GM12878 (cell line): Measurements from ENCODE around the gene SF3B2. TPM values are rescaled to one million over a fixed set of nuclear protein-coding genes. Genes with fewer than 3 reads are reported as not detected.

Source experiments
- ATAC-seq: fragments of 200-7000 bp; cut with Tn5 transposase; 3 replicates; pipeline ENCODE4 v1.9.1; 2020; ENCODE audit warnings: mild to moderate bottlenecking, moderate library complexity
- BruUV-seq: library from RNA; stranded (reverse); fragments of 400-500 nt; replicated peaks from 2 replicates; lab custom pipeline; 2021; lab: Mats Ljungman, UMichigan
- CTCF ChIA-PET: fragments of 300-600 bp; sonication (Branson Sonifier 250); formaldehyde crosslinking; extraction: SDS; loops from one replicate; lab custom pipeline; 2021; ENCODE audit warnings: inconsistent platforms; lab: Yijun Ruan, JAX
- POLR2A ChIA-PET: fragments of 350-600 bp; formaldehyde crosslinking; extraction: SDS; loops from one replicate; lab custom pipeline; 2021; ENCODE audit warnings: inconsistent platforms; lab: Charles Lee
- RAD21 ChIA-PET: fragments of 300-600 bp; sonication (Branson Sonifier 250); formaldehyde crosslinking; loops from one replicate; lab custom pipeline; 2023; ENCODE audit warnings: antibody characterized with exemption; ENCODE audit not compliant: unreplicated experiment; lab: Charles Lee
- SMC1A ChIA-PET: fragments of 300-600 bp; sonication (Branson Sonifier 250); formaldehyde crosslinking; loops from one replicate; lab custom pipeline; 2023; ENCODE audit not compliant: unreplicated experiment, uncharacterized antibody; lab: Charles Lee
- DNase-seq: peaks from one replicate; pipeline ENCODE4 v3.0.0-alpha.2; 2011; ENCODE audit warnings: low read depth, low spot score
- FAIRE-seq: peaks from 3 replicates; lab custom pipeline; 2011; peaks lifted over from hg19 to GRCh38; lab: Jason Lieb, UNC
- H2AFZ ChIP-seq: 2 replicates; pipeline ENCODE4 v1.6.0; 2011; ENCODE audit warnings: low read depth, low read length, control low read depth; ENCODE audit not compliant: control insufficient read depth
- H3K27ac ChIP-seq: 2 replicates; pipeline ENCODE4 v1.5.1; 2011; ENCODE audit warnings: control low read depth; ENCODE audit not compliant: control insufficient read depth, insufficient read depth
- H3K27me3 ChIP-seq, 2 experiments: replicated peaks in 1 of 2; 2 replicates each; pipeline versions ENCODE4 v1.6.0 to v1.6.1; 2011; ENCODE audit warnings: low read length in 1 of 2; ENCODE audit not compliant: control insufficient read depth in 2 of 2, insufficient read depth in 2 of 2
- H3K36me3 ChIP-seq, 2 experiments: 2 replicates each; pipeline ENCODE4 v1.5.1; 2011; ENCODE audit warnings: low read length in 1 of 2; ENCODE audit not compliant: control insufficient read depth in 2 of 2, insufficient read depth in 2 of 2
- H3K4me1 ChIP-seq: 2 replicates; pipeline ENCODE4 v1.6.1; 2011; ENCODE audit warnings: mild to moderate bottlenecking, low read length, moderate library complexity, mixed read lengths; ENCODE audit not compliant: control insufficient read depth, insufficient read depth
- H3K4me2 ChIP-seq: 2 replicates; pipeline ENCODE4 v1.6.0; 2011; ENCODE audit warnings: control low read depth; ENCODE audit not compliant: control insufficient read depth, insufficient read depth
- H3K4me3 ChIP-seq: fragments of 200-600 bp; sonication (generic); 2 replicates; pipeline ENCODE4 v1.5.1; 2016
- H3K79me2 ChIP-seq: 2 replicates; pipeline ENCODE4 v1.6.0; 2011; ENCODE audit warnings: low read length; ENCODE audit not compliant: control insufficient read depth, insufficient read depth
- H3K9ac ChIP-seq: 2 replicates; pipeline ENCODE4 v1.8.0; 2011; ENCODE audit warnings: low read length, control low read depth, mixed read lengths; ENCODE audit not compliant: control insufficient read depth, insufficient read depth
- H3K9me3 ChIP-seq: replicated peaks from 3 replicates; pipeline ENCODE4 v1.5.1; 2011; ENCODE audit warnings: mild to moderate bottlenecking, low read length; ENCODE audit not compliant: control insufficient read depth, insufficient read depth
- H4K20me1 ChIP-seq: 2 replicates; pipeline ENCODE4 v1.6.0; 2011; ENCODE audit not compliant: control insufficient read depth, insufficient read depth
- CREB1 ChIP-seq: IDR thresholded peaks from 2 replicates; pipeline ENCODE4 v1.6.1; 2012; ENCODE audit warnings: low read depth, mild to moderate bottlenecking, inconsistent platforms
- MAX ChIP-seq: IDR thresholded peaks from 2 replicates; pipeline ENCODE4 v1.6.1; 2012; ENCODE audit warnings: low read depth, low read length, improper control_type of control experiment
- MYB ChIP-seq: fragments of 150-350 bp; IDR thresholded peaks from 2 replicates; pipeline ENCODE4 v1.6.1; 2014; ENCODE audit warnings: mild to moderate bottlenecking, low read depth, low read length, borderline replicate concordance
- MYC ChIP-seq: IDR thresholded peaks from 2 replicates; pipeline ENCODE4 v1.6.1; 2011; ENCODE audit warnings: mild to moderate bottlenecking, low read length, moderate library complexity, inconsistent platforms; ENCODE audit not compliant: insufficient read depth, insufficient replicate concordance, insufficient read length, severe bottlenecking
- SREBF2 ChIP-seq: IDR thresholded peaks from 2 replicates; pipeline ENCODE4 v1.6.1; 2012; ENCODE audit warnings: mild to moderate bottlenecking, low read length
- SUZ12 ChIP-seq: fragments of 200-600 bp; sonication (generic); IDR thresholded peaks from one replicate; pipeline ENCODE4 v1.6.1; 2018; ENCODE audit warnings: antibody characterized with exemption, mild to moderate bottlenecking; ENCODE audit not compliant: unreplicated experiment
- TARDBP ChIP-seq: IDR thresholded peaks from 2 replicates; pipeline ENCODE4 v1.6.1; 2016; ENCODE audit warnings: borderline replicate concordance
- ZZZ3 ChIP-seq: IDR thresholded peaks from 2 replicates; pipeline ENCODE4 v1.6.1; 2011; ENCODE audit warnings: low read depth; ENCODE audit not compliant: control insufficient read depth, insufficient read length
- WGBS: methylation state at CpG from one replicate; pipeline ENCODE4 v1.1.6; 2016; ENCODE audit warnings: low lambda C conversion rate; ENCODE audit not compliant: insufficient replicate concordance, insufficient coverage; ENCODE audit errors: missing lambda C conversion rate; 5-methylcytosine and 5-hydroxymethylcytosine counted together
- in situ Hi-C: fragments of 300-500 bp; cut with MboI; formaldehyde crosslinking; loops from 9 replicates; pipeline ENCODE4 v1.14.3; 2018; ENCODE audit warnings: mixed read lengths
- intact Hi-C: fragments of 100-400 bp; cut with micrococcal nuclease; formaldehyde crosslinking; loops from one replicate; pipeline ENCODE4 v1.14.2; 2022; ENCODE audit not compliant: unreplicated experiment
- polyA plus RNA-seq, 11 experiments: library from polyadenylated mRNA; depleted of rRNA in 4 of 11; unstranded in 6 of 11; stranded (reverse) in 5 of 11; fragments of >200 nt; fragmentation: Nextera tagmentation in 4 of 11; fragmentation: Illumina TruSeq in 1 of 11; extraction: Ambion mirVana in 4 of 11; extraction: Trizol in 1 of 11; gene quantifications; 1 replicate in 1 of 11; 2 replicates in 10 of 11; pipeline versions ENCODE4 v1.2.1 to v1.2.3, GENCODE V29; 2011 to 2016; ENCODE audit warnings: inconsistent platforms in 2 of 11, missing spikeins in 2 of 11, low read depth in 1 of 11
- total RNA-seq, 4 experiments: library from RNA; depleted of rRNA in 3 of 4; stranded (reverse); fragments of >200 nt in 3 of 4; fragmentation: Illumina TruSeq in 1 of 4; extraction: Trizol in 1 of 4; gene quantifications; 2 replicates each; pipeline versions ENCODE4 v1.2.1 to v1.2.3, GENCODE V29; 2013 to 2021
- TF ChIP-seq, protein P1 (sequence below): IDR thresholded peaks from 2 replicates; pipeline ENCODE4 v1.6.1; 2012; ENCODE audit warnings: low read depth, low read length, improper control_type of control experiment

The SF3B2 gene
- total and polyA plus RNA-seq, 10 of the 15 experiments (the other 5 are each of a cell fraction or from before 2014, with no cell fraction given), result 56.3 to 245 (median 144) TPM

GRCh38 chr11:66014804-66015453 lies 37.2 kb upstream of the SF3B2 start:
- ChIA-PET SMC1A (no interaction called here), RAD21 (no interaction called here), CTCF (no interaction called here), POLR2A (interaction anchor here (0.6 kb wide), 1 partner anchor 24 kb away, joined by 3 read pairs; no protein-coding TSS in a partner anchor)
- in situ Hi-C loops, result no loop called here
- H3K4me3 ChIP-seq, result no peak overlapping the region
- H3K9me3 ChIP-seq, result no peaks in the 10 kb centered on the region
- H3K4me2 ChIP-seq, result no peak overlapping the region
- H3K36me3 ChIP-seq, result no peaks in the 10 kb centered on the region
- DNase-seq (no peak), FAIRE-seq (no peak), ATAC-seq (no peak)
- 71% methylated on average over 6 of the region's 6 CpGs for WGBS
- H2AFZ ChIP-seq, result no peak overlapping the region
- TF ChIP-seq SUZ12 (no peak), MAX (no peak), MYC (no peak), ZZZ3 (no peak), TARDBP (no peak), SREBF2 (no peak), CREB1 (no peak), MYB (no peak)
- TF ChIP-seq, protein P1, sequence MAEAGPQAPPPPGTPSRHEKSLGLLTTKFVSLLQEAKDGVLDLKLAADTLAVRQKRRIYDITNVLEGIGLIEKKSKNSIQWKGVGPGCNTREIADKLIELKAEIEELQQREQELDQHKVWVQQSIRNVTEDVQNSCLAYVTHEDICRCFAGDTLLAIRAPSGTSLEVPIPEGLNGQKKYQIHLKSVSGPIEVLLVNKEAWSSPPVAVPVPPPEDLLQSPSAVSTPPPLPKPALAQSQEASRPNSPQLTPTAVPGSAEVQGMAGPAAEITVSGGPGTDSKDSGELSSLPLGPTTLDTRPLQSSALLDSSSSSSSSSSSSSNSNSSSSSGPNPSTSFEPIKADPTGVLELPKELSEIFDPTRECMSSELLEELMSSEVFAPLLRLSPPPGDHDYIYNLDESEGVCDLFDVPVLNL, result no peak
- H3K4me1 ChIP-seq, result no peaks in the 10 kb centered on the region
- intact Hi-C loops, result no loop called here
- H3K79me2 ChIP-seq, result no peaks in the 10 kb centered on the region
- BruUV-seq, result no TSS peak
- peaks cover 3 to 7% of the 10 kb centered on the region in 2 experiments for H3K27me3 ChIP-seq
- no peak overlapping the region for H3K27ac ChIP-seq
- no peak overlapping the region for H3K9ac ChIP-seq
- H4K20me1 ChIP-seq, result no peaks in the 10 kb centered on the region
